A673 (cell line): ENCODE results near the gene ARL8A. TPM values are rescaled to one million over a fixed set of nuclear protein-coding genes. Genes with fewer than 3 reads are reported as not detected.

Source experiments
- BruUV-seq: library from RNA; stranded (reverse); fragments of 400-500 nt; replicated peaks from 2 replicates; lab custom pipeline; 2021; lab: Mats Ljungman, UMichigan
- CTCF ChIA-PET: fragments of 300-600 bp; sonication (Branson Sonifier 250); formaldehyde crosslinking; loops from one replicate; lab custom pipeline; 2022; ENCODE audit warnings: antibody characterized with exemption; lab: Charles Lee
- POLR2A ChIA-PET: fragments of 300-600 bp; sonication (Branson Sonifier 250); formaldehyde crosslinking; loops from one replicate; lab custom pipeline; 2022; ENCODE audit warnings: antibody characterized with exemption; ENCODE audit not compliant: low non-redundant PET; lab: Charles Lee
- DNase-seq: peaks from one replicate; pipeline ENCODE4 v3.0.0-alpha.2; 2015; ENCODE audit warnings: low spot score
- H3K27ac ChIP-seq: fragments of 200-600 bp; sonication (generic); 2 replicates; pipeline ENCODE4 v1.5.1; 2016; ENCODE audit warnings: mixed run types, low read depth, mild to moderate bottlenecking, mixed read lengths, antibody characterized with exemption, low read length; ENCODE audit not compliant: poor library complexity, severe bottlenecking
- H3K27me3 ChIP-seq: fragments of 200-600 bp; sonication (generic); replicated peaks from 2 replicates; pipeline ENCODE4 v1.6.1; 2017; ENCODE audit warnings: mixed run types, low read depth, mild to moderate bottlenecking, mixed read lengths, antibody characterized with exemption, low read length; ENCODE audit not compliant: insufficient read depth, poor library complexity
- H3K36me3 ChIP-seq: fragments of 200-600 bp; sonication (generic); 2 replicates; pipeline ENCODE4 v1.6.1; 2016; ENCODE audit warnings: mixed run types, mild to moderate bottlenecking, mixed read lengths, antibody characterized with exemption, low read length; ENCODE audit not compliant: insufficient read depth, poor library complexity, severe bottlenecking
- H3K4me1 ChIP-seq: fragments of 200-600 bp; sonication (generic); 2 replicates; pipeline ENCODE4 v1.6.1; 2017; ENCODE audit warnings: mixed run types, mild to moderate bottlenecking, mixed read lengths, antibody characterized with exemption, low read length; ENCODE audit not compliant: insufficient read depth, poor library complexity, severe bottlenecking
- H3K4me3 ChIP-seq: fragments of 200-600 bp; sonication (generic); 2 replicates; pipeline ENCODE4 v1.5.1; 2016; ENCODE audit warnings: low read depth, mixed run types, mild to moderate bottlenecking, mixed read lengths, low read length; ENCODE audit not compliant: poor library complexity, severe bottlenecking
- H3K9me3 ChIP-seq: fragments of 200-600 bp; sonication (generic); 2 replicates; pipeline ENCODE4 v1.6.1; 2016; ENCODE audit warnings: mixed run types, low read depth, mild to moderate bottlenecking, mixed read lengths, antibody characterized with exemption, low read length; ENCODE audit not compliant: poor library complexity, severe bottlenecking
- EZH2 ChIP-seq: fragments of 200-600 bp; sonication (generic); IDR thresholded peaks from 2 replicates; pipeline ENCODE4 v1.6.1; 2017; ENCODE audit warnings: borderline replicate concordance, low read depth, mild to moderate bottlenecking, mixed read lengths, antibody characterized with exemption, low read length; ENCODE audit not compliant: poor library complexity, severe bottlenecking
- intact Hi-C: fragments of 100-400 bp; cut with micrococcal nuclease; formaldehyde crosslinking; loops from one replicate; pipeline ENCODE4 v1.10.0; 2022; ENCODE audit not compliant: unreplicated experiment
- total RNA-seq: library from RNA; stranded (reverse); gene quantifications from 2 replicates; pipeline ENCODE4 v1.2.3, GENCODE V29; 2021
- TF ChIP-seq, protein P1 (sequence below): fragments of 300-800, 200-600 bp; sonication (generic); conservative IDR thresholded peaks from 2 replicates; pipeline ENCODE4 v1.5.1; 2017; ENCODE audit warnings: low read depth, mild to moderate bottlenecking, antibody characterized with exemption, low read length, moderate library complexity, mixed read lengths

ARL8A gene
- total RNA-seq, 1 experiment from 2014 or later = 41.9 TPM

DNA sequence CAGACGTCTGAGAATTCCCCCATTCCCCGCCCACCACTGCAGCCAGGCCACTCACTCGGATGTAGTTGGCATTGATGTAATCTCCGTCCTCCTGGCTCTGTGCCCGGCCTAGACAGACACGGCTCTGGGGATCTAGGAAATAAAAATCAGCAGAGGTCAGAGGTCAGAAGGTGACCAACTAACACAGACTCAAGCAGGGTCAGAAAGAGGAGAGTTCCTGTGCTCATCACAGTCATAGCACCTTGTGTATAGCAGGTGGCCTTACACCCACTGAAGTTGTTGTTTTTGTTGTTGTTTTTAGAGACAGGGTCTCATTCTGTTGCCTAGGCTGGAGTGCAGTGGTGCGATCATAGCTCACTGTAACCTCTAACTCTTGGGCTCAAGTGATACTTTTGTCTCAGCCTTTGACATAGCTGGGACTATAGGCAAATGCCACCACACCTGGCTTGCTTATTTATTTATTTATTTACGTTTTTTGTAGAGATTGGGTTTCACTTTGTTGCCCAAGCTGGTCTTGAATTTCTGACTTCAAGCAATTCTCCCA lies 11.0 kb upstream of the ARL8A start:
- Histone ChIP-seq H3K9me3 (no peaks in the 10 kb centered on the region), H3K4me3 (no peak overlapping the region), H3K4me1 (peaks cover 13% of the 10 kb centered on the region), H3K36me3 (no peaks in the 10 kb centered on the region), H3K27ac (no peak overlapping the region), H3K27me3 (no peaks in the 10 kb centered on the region)
- ChIA-PET POLR2A (no interaction called here), CTCF (interaction anchor here (1.1 kb wide), 2 partner anchors 28 to 34 kb away, joined by 3 to 4 read pairs; no protein-coding TSS in a partner anchor)
- TF ChIP-seq, protein P1, sequence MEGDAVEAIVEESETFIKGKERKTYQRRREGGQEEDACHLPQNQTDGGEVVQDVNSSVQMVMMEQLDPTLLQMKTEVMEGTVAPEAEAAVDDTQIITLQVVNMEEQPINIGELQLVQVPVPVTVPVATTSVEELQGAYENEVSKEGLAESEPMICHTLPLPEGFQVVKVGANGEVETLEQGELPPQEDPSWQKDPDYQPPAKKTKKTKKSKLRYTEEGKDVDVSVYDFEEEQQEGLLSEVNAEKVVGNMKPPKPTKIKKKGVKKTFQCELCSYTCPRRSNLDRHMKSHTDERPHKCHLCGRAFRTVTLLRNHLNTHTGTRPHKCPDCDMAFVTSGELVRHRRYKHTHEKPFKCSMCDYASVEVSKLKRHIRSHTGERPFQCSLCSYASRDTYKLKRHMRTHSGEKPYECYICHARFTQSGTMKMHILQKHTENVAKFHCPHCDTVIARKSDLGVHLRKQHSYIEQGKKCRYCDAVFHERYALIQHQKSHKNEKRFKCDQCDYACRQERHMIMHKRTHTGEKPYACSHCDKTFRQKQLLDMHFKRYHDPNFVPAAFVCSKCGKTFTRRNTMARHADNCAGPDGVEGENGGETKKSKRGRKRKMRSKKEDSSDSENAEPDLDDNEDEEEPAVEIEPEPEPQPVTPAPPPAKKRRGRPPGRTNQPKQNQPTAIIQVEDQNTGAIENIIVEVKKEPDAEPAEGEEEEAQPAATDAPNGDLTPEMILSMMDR = no peak
- no peak for TF ChIP-seq EZH2
- no TSS peak for BruUV-seq
- intact Hi-C loops = no loop called here
- DNase-seq = peak; percentile 35

DNA sequence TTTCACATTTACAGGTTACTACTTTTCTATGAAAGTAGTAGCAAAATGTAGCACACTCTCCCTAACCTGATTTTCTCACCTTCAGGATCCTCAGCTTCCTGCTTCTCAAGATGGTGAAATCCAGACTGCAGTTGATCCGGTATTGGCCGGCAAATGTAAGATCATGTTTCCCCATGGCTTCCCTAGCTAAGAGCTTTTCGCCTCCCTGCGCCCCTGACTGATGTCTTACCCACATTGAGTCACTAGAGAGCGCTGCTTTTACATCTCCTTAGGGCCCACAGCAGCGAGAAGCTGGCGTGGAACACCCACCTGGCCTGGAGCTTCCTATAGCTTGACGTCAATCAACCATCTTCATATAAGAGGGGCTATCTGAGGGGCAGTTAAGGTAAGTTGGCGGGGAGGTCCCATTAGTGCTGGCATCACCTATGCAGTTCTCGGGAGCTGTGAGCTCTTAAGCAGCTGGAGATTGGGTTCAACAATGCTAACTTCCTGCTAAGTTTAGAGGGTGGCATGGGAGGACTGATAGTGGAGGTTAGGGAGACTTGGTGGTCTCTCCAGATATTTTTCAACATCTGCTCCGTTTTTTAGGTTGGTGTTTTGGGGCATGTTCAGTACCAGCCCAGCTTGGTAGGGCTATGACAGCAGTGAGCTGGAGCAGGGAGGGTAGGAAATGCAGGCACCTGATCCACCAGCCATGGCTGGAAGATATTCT lies 10.4 kb upstream of the ARL8A start:
- no peaks in the 10 kb centered on the region for H3K27me3 ChIP-seq
- H3K4me1 ChIP-seq = peaks cover 7% of the 10 kb centered on the region
- no TSS peak for BruUV-seq
- intact Hi-C loops = no loop called here
- H3K4me3 ChIP-seq = no peak overlapping the region
- ChIA-PET CTCF (interaction anchor here (0.6 to 1.1 kb wide), 7 partner anchors 8 to 471 kb away, joined by 3 to 5 read pairs (median 3); no protein-coding TSS in a partner anchor), POLR2A (no interaction called here)
- TF ChIP-seq, protein P1 = peak; percentile 81
- TF ChIP-seq EZH2 = no peak
- peak; percentile 80 for DNase-seq
- no peaks in the 10 kb centered on the region for H3K36me3 ChIP-seq
- H3K27ac ChIP-seq = no peak overlapping the region
- no peaks in the 10 kb centered on the region for H3K9me3 ChIP-seq

DNA sequence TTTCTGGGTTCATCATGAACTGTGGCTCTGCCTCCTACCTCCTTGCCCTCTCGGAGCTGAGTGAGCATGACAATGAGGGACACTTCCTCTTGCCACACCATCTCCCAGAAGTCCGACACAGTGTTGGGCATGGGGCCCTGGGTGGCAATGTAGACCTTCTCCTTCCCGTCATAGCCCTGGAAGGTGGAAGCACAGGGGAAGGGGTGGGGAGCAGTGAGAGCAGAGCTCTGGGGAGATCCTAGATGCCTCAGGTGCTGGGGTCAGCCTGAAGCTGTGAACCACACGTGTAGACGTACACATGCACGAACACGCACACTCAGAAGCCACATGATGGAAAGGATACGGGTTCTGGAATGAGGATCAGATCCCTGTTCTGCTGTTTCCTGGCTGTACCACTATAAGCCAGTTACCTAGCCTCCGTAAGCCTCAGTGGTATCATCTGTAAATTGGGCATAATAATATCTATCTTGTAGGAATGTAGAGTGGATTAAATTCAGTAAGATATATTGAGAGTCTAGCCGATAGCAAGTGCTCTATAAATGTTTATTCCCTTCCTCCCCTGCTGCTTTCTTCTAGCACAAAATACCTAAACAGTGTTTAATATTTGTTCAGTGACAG lies 9.7 kb upstream of the ARL8A start:
- H3K9me3 ChIP-seq = no peaks in the 10 kb centered on the region
- no peak for TF ChIP-seq EZH2
- TF ChIP-seq, protein P1 = no peak
- ChIA-PET POLR2A (no interaction called here), CTCF (interaction anchor here (0.6 to 1.1 kb wide), 7 partner anchors 9 to 472 kb away, joined by 3 to 5 read pairs (median 3); no protein-coding TSS in a partner anchor)
- peaks cover 4% of the 10 kb centered on the region for H3K4me1 ChIP-seq
- no TSS peak for BruUV-seq
- DNase-seq = no peak
- H3K27ac ChIP-seq = no peak overlapping the region
- no peaks in the 10 kb centered on the region for H3K27me3 ChIP-seq
- no peaks in the 10 kb centered on the region for H3K36me3 ChIP-seq
- intact Hi-C loops = no loop called here
- no peak overlapping the region for H3K4me3 ChIP-seq
